Epithelial cell of esophagus (primary cell): Measurements from ENCODE around the gene PUS1.

Experiments used
- DNase-seq: peaks from one replicate; pipeline ENCODE4 v3.0.0; 2010; ENCODE audit warnings: low read depth
- H3K4me3 ChIP-seq: 2 replicates; pipeline ENCODE4 v1.5.1; 2011; ENCODE audit warnings: mild to moderate bottlenecking, low read length, control low read depth
- CTCF ChIP-seq: IDR thresholded peaks from 2 replicates; pipeline ENCODE4 v1.5.1; 2011; ENCODE audit warnings: low read depth, mild to moderate bottlenecking, low read length, control low read depth, inconsistent platforms; ENCODE audit not compliant: insufficient read depth; ENCODE audit errors: missing control alignments

Gene PUS1

GRCh38 chr12:131922772-131923171 lies 6.3 kb upstream of the PUS1 start:
- no peak for DNase-seq
- no peak for TF ChIP-seq CTCF
- H3K4me3 ChIP-seq: no peak overlapping the region

GRCh38 chr12:131923260-131923659 lies 5.8 kb upstream of the PUS1 start:
- DNase-seq: no peak
- TF ChIP-seq CTCF: no peak
- H3K4me3 ChIP-seq: no peak overlapping the region

GRCh38 chr12:131927110-131928079 lies 1.7 kb upstream of the PUS1 start:
- no peak for DNase-seq
- no peak for TF ChIP-seq CTCF
- H3K4me3 ChIP-seq: no peak overlapping the region

GRCh38 chr12:131928080-131928710 lies 881 bp upstream of the PUS1 start:
- peak overlapping the region; percentile 54 for H3K4me3 ChIP-seq
- peak; percentile 19 for DNase-seq
- TF ChIP-seq CTCF: no peak

GRCh38 chr12:131929581-131930456 lies 743 bp downstream of the PUS1 start:
- peak; percentile 44 for DNase-seq
- H3K4me3 ChIP-seq: peak overlapping the region; percentile 93
- TF ChIP-seq CTCF: no peak

- no peak for TF ChIP-seq CTCF
- no peak for DNase-seq
- H3K4me3 ChIP-seq: peak overlapping the region; percentile 93
Measured at GRCh38 chr12:131930510-131930909, 1.4 kb downstream of the PUS1 start.
